ENCODE measurements around the gene ISYNA1. TPM values are rescaled to one million over a fixed set of nuclear protein-coding genes. Genes with fewer than 3 reads are reported as not detected.

ISYNA1 gene
- total RNA-seq, 4 donors from 2014 or later = 15.8 to 38.9 (median 26.2) TPM

GRCh38 chr19:18430417-18431144 is 7.4 kb downstream of the ISYNA1 start:
- TF ChIP-seq CTCF (IDR thresholded peaks at IDR 0.05) = no peak
- no peak for TF ChIP-seq POLR2AphosphoS5 (IDR thresholded peaks at IDR 0.05)
- TF ChIP-seq POLR2A (IDR thresholded peaks at IDR 0.05; ENCODE audit: low read depth) = no peak
- intact Hi-C loops (cut with DNase I) = no loop called here
- peaks cover 0 to 26% (median 21%) of the 10 kb centered on the region in 4 donors for H3K36me3 ChIP-seq
- no peak for DNase-seq (ENCODE audit: extremely low spot score)
- 88% methylated on average over 11 of the region's 21 CpGs for WGBS
- H3K27me3 ChIP-seq = no peaks in the 10 kb centered on the region
- peak overlapping the region in 1 of 4 donors; percentile 86 for H3K27ac ChIP-seq (replicated peaks in 1 of 4)
- peaks cover 49 to 90% (median 73%) of the 10 kb centered on the region in 4 donors for H3K4me1 ChIP-seq
- no peaks in the 10 kb centered on the region for H3K9me3 ChIP-seq
- H3K4me3 ChIP-seq = no peak overlapping the region

- Histone ChIP-seq H3K4me3 (peak overlapping the region; percentile 56 to 66 (median 61)), H3K4me1 (peaks cover 56 to 96% (median 79%) of the 10 kb centered on the region in 4 donors), H3K36me3 (peaks cover 0 to 18% (median 14%) of the 10 kb centered on the region in 4 donors), H3K27me3 (no peaks in the 10 kb centered on the region), H3K9me3 (no peaks in the 10 kb centered on the region), H3K27ac (replicated peaks in 1 of 4) (peak overlapping the region; percentile 75 to 86 (median 82))
- no peak for DNase-seq (ENCODE audit: extremely low spot score)
- intact Hi-C loops (cut with DNase I) = no loop called here
- TF ChIP-seq EP300 (IDR thresholded peaks at IDR 0.05) = no peak
- TF ChIP-seq CTCF (IDR thresholded peaks at IDR 0.05) = no peak
- TF ChIP-seq POLR2A (IDR thresholded peaks at IDR 0.05; ENCODE audit: low read depth) = no peak
- no peak for TF ChIP-seq POLR2AphosphoS5 (IDR thresholded peaks at IDR 0.05)
- 41% methylated on average over 8 of the region's 13 CpGs for WGBS
These were observed 8.1 kb downstream of the ISYNA1 start for GRCh38 chr19:18429717-18430416.

- DNase-seq (ENCODE audit: extremely low spot score) = no peak
- Histone ChIP-seq H3K4me1 (peaks cover 60 to 96% (median 81%) of the 10 kb centered on the region in 4 donors), H3K4me3 (peak overlapping the region; percentile 56 to 66 (median 61)), H3K9me3 (no peaks in the 10 kb centered on the region), H3K36me3 (peaks cover 0 to 16% (median 13%) of the 10 kb centered on the region in 4 donors), H3K27ac (replicated peaks in 1 of 4) (peak overlapping the region; percentile 75 to 86 (median 82)), H3K27me3 (no peaks in the 10 kb centered on the region)
- intact Hi-C loops (cut with DNase I) = no loop called here
- no peak for TF ChIP-seq POLR2A (IDR thresholded peaks at IDR 0.05; ENCODE audit: low read depth)
- peak in 1 of 2 donors; percentile 44 for TF ChIP-seq POLR2AphosphoS5 (IDR thresholded peaks at IDR 0.05)
- 3% methylated on average over 8 of the region's 77 CpGs for WGBS
These were observed 8.9 kb downstream of the ISYNA1 start for GRCh38 chr19:18428787-18429674.

- no peak for DNase-seq (ENCODE audit: extremely low spot score)
- TF ChIP-seq EP300 (IDR thresholded peaks at IDR 0.05) = no peak
- TF ChIP-seq POLR2AphosphoS5 (IDR thresholded peaks at IDR 0.05) = no peak
- no peak for TF ChIP-seq CTCF (IDR thresholded peaks at IDR 0.05)
- TF ChIP-seq POLR2A (IDR thresholded peaks at IDR 0.05; ENCODE audit: low read depth) = no peak
- Histone ChIP-seq H3K4me1 (peaks cover 64 to 99% (median 82%) of the 10 kb centered on the region in 4 donors), H3K9me3 (no peaks in the 10 kb centered on the region), H3K4me3 (peak overlapping the region; percentile 56 to 66 (median 61)), H3K27me3 (no peaks in the 10 kb centered on the region), H3K36me3 (peaks cover 0 to 16% (median 13%) of the 10 kb centered on the region in 4 donors), H3K27ac (replicated peaks in 1 of 4) (peak overlapping the region; percentile 75 to 86 (median 82))
- WGBS = 54% methylated on average over 5 of the region's 17 CpGs
- intact Hi-C loops (cut with DNase I) = no loop called here
These were observed 9.7 kb downstream of the ISYNA1 start for GRCh38 chr19:18428173-18428786.

Data from esophagus muscularis mucosa (tissue), 4 donors.